ENCODE measurements around the gene CEP57. TPM values are rescaled to one million over a fixed set of nuclear protein-coding genes. Genes with fewer than 3 reads are reported as not detected.
A peak's percentile ranks its signal among the peaks of the same experiment; 100 is the strongest.

The CEP57 gene
- total RNA-seq, 3 donors from 2014 or later, result 48.6 to 66.9 (median 52.1) TPM

DNA sequence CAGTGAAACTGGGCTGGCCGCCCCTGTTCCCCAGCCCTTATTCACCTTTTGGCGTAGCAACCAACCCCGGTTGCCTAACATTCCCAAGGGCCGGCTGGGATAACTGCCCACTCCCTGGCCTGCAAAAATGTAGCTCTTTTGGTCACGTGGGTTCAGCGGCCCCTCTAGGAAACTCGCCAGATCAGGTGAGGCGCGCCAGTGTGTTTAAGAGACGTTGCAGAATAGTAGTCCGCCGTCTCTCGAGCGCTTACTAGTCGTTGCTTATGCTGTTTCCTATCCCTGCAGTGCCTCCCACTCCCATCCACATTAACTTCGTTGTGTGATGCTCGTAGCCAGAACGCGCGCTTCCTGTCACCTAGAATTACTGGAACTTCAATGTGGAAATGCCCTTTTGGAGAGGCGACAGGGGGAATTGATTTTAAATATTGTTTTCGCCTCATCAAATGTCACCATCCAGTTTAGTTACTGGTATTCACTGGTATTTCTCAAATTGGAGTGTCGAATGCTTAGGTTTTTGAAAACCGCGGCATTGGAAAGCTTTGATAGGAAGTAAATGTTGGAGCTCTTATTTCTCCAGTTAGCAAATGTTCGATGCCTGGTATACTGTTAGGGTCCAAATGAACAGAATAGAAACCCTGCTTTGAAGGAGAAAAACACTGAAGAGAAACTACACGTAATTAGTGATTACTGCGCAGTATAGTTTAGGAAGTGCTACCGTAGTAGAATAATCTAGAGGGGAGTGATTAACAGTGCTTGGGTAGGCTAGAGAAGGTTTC lies 823 bp downstream of the CEP57 start:
- Histone ChIP-seq H3K4me3 (peak overlapping the region; percentile 89 to 94 (median 91)), H3K36me3 (no peaks in the 10 kb centered on the region), H3K9me3 (no peaks in the 10 kb centered on the region), H3K4me1 (peaks cover 0 to 9% of the 10 kb centered on the region in 2 donors), H3K27me3 (no peaks in the 10 kb centered on the region), H3K27ac (peak overlapping the region; percentile 98 to 99)
- DNase-seq (ENCODE audit: low spot score in 2 of 2), result peak; percentile 52 to 75
- TF ChIP-seq, protein P1, sequence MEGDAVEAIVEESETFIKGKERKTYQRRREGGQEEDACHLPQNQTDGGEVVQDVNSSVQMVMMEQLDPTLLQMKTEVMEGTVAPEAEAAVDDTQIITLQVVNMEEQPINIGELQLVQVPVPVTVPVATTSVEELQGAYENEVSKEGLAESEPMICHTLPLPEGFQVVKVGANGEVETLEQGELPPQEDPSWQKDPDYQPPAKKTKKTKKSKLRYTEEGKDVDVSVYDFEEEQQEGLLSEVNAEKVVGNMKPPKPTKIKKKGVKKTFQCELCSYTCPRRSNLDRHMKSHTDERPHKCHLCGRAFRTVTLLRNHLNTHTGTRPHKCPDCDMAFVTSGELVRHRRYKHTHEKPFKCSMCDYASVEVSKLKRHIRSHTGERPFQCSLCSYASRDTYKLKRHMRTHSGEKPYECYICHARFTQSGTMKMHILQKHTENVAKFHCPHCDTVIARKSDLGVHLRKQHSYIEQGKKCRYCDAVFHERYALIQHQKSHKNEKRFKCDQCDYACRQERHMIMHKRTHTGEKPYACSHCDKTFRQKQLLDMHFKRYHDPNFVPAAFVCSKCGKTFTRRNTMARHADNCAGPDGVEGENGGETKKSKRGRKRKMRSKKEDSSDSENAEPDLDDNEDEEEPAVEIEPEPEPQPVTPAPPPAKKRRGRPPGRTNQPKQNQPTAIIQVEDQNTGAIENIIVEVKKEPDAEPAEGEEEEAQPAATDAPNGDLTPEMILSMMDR (IDR thresholded peaks at IDR 0.05), result no peak
- TF ChIP-seq POLR2AphosphoS5 (IDR thresholded peaks at IDR 0.05), result peak in 1 of 3 donors; percentile 20
- intact Hi-C loops (cut with DNase I; ENCODE audit: low total_unique reads), result no loop called here

DNA sequence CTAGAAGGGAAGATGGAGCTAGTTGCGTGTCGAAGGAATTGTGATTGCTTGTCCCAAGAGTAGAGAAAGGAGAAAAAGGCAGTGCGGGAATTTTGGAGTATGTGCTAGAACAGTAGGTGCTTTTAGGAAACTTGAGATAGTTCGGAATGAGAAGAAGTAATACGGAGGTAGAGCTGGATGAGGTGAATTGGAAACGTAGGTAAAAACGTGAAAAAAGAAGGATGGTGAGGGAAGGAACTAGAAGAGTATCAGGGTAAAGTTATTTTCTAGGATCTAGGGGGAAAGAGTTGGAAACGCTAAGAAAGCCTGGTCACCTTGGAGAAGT lies 1.4 kb downstream of the CEP57 start:
- no peaks in the 10 kb centered on the region for H3K27me3 ChIP-seq
- intact Hi-C loops (cut with DNase I; ENCODE audit: low total_unique reads), result no loop called here
- no peak for DNase-seq (ENCODE audit: low spot score in 2 of 2)
- TF ChIP-seq POLR2AphosphoS5 (IDR thresholded peaks at IDR 0.05) (no peak), POLR2A (IDR thresholded peaks at IDR 0.05) (no peak)
- TF ChIP-seq, protein P1 (IDR thresholded peaks at IDR 0.05), result no peak
- peak overlapping the region in 2 of 3 donors; percentile 89 to 91 for H3K4me3 ChIP-seq
- H3K9me3 ChIP-seq, result no peaks in the 10 kb centered on the region
- H3K4me1 ChIP-seq, result peaks cover 0 to 9% of the 10 kb centered on the region in 2 donors
- H3K36me3 ChIP-seq, result no peaks in the 10 kb centered on the region
- no peak overlapping the region for H3K27ac ChIP-seq

DNA sequence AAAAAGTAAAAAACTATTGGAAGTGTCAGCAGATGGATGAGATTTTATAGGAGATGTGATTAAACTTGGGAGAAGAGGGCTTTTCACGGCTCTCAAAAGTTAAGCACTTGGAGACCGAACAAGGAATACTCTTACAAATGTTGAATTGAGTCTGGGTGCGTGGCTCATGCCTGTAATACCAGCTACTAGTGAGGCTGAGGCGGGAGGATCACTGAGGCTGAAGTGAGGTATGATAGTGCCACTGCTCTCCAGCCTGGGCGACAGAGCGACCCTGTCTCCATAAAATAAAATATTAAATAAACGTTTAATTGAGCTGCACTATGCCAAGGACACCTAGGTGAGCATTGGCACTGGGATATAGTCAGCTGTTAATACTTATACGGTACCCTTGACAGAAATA lies 1.9 kb downstream of the CEP57 start:
- intact Hi-C loops (cut with DNase I; ENCODE audit: low total_unique reads), result no loop called here
- no peak for TF ChIP-seq POLR2AphosphoS5 (IDR thresholded peaks at IDR 0.05)
- TF ChIP-seq, protein P1 (IDR thresholded peaks at IDR 0.05), result no peak
- Histone ChIP-seq H3K36me3 (no peaks in the 10 kb centered on the region), H3K27me3 (no peaks in the 10 kb centered on the region), H3K4me3 (no peak overlapping the region), H3K9me3 (no peaks in the 10 kb centered on the region), H3K4me1 (peaks cover 0 to 9% of the 10 kb centered on the region in 2 donors), H3K27ac (no peak overlapping the region)
- no peak for DNase-seq (ENCODE audit: low spot score in 2 of 2)

DNA sequence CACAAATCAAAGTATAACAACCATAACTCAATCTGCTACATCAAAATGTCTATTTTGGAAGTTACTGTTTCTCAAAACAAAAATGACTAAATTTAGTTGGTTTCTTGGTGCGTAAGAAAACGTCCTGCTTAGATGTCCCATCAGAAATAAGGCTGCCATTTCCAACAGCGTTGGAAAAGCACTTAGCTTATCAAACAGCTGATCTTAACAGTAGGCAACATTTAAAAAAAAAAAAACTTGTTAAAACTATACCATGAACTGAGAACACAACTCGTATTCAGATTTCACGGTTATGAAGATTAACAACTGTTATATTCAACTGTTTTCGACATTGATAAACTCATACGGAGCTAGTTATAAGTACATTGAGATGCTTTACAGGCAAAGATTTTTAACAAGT lies 2.4 kb downstream of the CEP57 start:
- H3K4me3 ChIP-seq, result no peak overlapping the region
- H3K27me3 ChIP-seq, result no peaks in the 10 kb centered on the region
- intact Hi-C loops (cut with DNase I; ENCODE audit: low total_unique reads), result no loop called here
- TF ChIP-seq POLR2A (IDR thresholded peaks at IDR 0.05) (no peak), POLR2AphosphoS5 (IDR thresholded peaks at IDR 0.05) (no peak)
- TF ChIP-seq, protein P1 (IDR thresholded peaks at IDR 0.05), result no peak
- H3K36me3 ChIP-seq, result no peaks in the 10 kb centered on the region
- no peak for DNase-seq (ENCODE audit: low spot score in 2 of 2)
- peaks cover 0 to 8% of the 10 kb centered on the region in 2 donors for H3K4me1 ChIP-seq
- no peaks in the 10 kb centered on the region for H3K9me3 ChIP-seq
- no peak overlapping the region for H3K27ac ChIP-seq

DNA sequence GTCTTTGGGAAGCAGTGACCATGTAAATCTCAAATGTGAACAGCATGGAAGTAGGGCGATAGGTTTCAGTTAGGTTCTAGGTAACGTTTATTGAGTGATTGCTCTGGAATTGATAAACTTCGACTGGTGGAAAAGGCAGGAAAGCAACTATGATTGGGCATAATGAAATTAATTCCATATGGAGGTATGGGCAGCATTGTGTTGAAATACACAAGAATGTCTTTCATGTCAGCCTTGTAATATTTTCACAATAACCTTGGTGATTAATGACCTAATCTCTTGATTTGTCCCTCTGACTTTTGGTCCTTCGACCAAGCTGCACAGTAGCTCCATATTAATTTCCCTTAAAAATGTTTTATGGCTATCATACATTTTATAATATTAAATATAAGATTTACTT lies 2.8 kb downstream of the CEP57 start:
- peaks cover 0 to 4% of the 10 kb centered on the region in 2 donors for H3K4me1 ChIP-seq
- DNase-seq (ENCODE audit: low spot score in 2 of 2), result no peak
- H3K9me3 ChIP-seq, result no peaks in the 10 kb centered on the region
- no peaks in the 10 kb centered on the region for H3K27me3 ChIP-seq
- H3K36me3 ChIP-seq, result no peaks in the 10 kb centered on the region
- H3K4me3 ChIP-seq, result no peak overlapping the region
- TF ChIP-seq POLR2A (IDR thresholded peaks at IDR 0.05), result no peak
- TF ChIP-seq, protein P1 (IDR thresholded peaks at IDR 0.05), result no peak
- no peak for TF ChIP-seq POLR2AphosphoS5 (IDR thresholded peaks at IDR 0.05)
- intact Hi-C loops (cut with DNase I; ENCODE audit: low total_unique reads), result no loop called here
- H3K27ac ChIP-seq, result no peak overlapping the region

Data from breast epithelium (tissue), 4 donors.